Activated CD8-positive, alpha-beta memory T cell treated with anti-CD3 and anti-CD28 coated beads, Interleukin-2, amount 10 ng/mL, durations not matched to agents 7 days and 5 days (primary cell): ENCODE measurements around the gene SH3BP5. TPM values are rescaled to one million over a fixed set of nuclear protein-coding genes. Genes with fewer than 3 reads are reported as not detected.

ENCODE experiments used
- ATAC-seq: fragments of 150-1000 bp; cut with Tn5 transposase; one replicate; pipeline ENCODE4 v1.10.0; 2021; ENCODE audit warnings: moderate library complexity
- CTCF ChIA-PET: fragments of 350-600 bp; sonication (Branson Sonifier 250); formaldehyde crosslinking; loops from one replicate; lab custom pipeline; 2021; ENCODE audit warnings: antibody characterized with exemption; lab: Charles Lee
- DNase-seq: peaks from one replicate; pipeline ENCODE4 v3.0.0-alpha.2; 2020
- H3K27ac Mint-ChIP-seq: one replicate; pipeline ENCODE4 v1.8.0; 2021; ENCODE audit warnings: mild to moderate bottlenecking, mixed read lengths
- H3K27me3 Mint-ChIP-seq: one replicate; pipeline ENCODE4 v1.8.0; 2021; ENCODE audit warnings: mixed read lengths
- H3K36me3 Mint-ChIP-seq: one replicate; pipeline ENCODE4 v1.8.0; 2021; ENCODE audit warnings: mild to moderate bottlenecking, mixed read lengths
- H3K4me1 Mint-ChIP-seq: one replicate; pipeline ENCODE4 v1.8.0; 2021; ENCODE audit warnings: mixed read lengths
- H3K4me3 Mint-ChIP-seq: one replicate; pipeline ENCODE4 v1.8.0; 2021; ENCODE audit warnings: mild to moderate bottlenecking, moderate library complexity, mixed read lengths
- H3K9me3 Mint-ChIP-seq: one replicate; pipeline ENCODE4 v1.8.0; 2022; ENCODE audit warnings: low read depth, mixed read lengths
- total RNA-seq, 2 experiments: library from RNA; stranded (reverse); gene quantifications; one replicate each; pipeline ENCODE4 v1.2.3, GENCODE V29; 2021

The SH3BP5 gene
- total RNA-seq, 2 experiments from 2014 or later, result 19.4 to 30.3 TPM

GRCh38 chr3:15345066-15345607, 12.8 kb upstream of the SH3BP5 start:
- Mint-ChIP-seq H3K27ac (no peak overlapping the region), H3K27me3 (peaks cover 12% of the 10 kb centered on the region), H3K36me3 (peaks cover 10% of the 10 kb centered on the region), H3K9me3 (peaks cover 2% of the 10 kb centered on the region), H3K4me3 (no peak overlapping the region), H3K4me1 (peaks cover 29% of the 10 kb centered on the region)
- ATAC-seq (no peak), DNase-seq (no peak)
- CTCF ChIA-PET, result interaction anchor here (0.7 to 1.9 kb wide), 3 partner anchors 13 to 103 kb away, joined by 3 to 12 read pairs (median 3); partner anchors contain the start of gene SH3BP5

- Mint-ChIP-seq H3K4me1 (peaks cover 32% of the 10 kb centered on the region), H3K27ac (no peak overlapping the region), H3K36me3 (peaks cover 5% of the 10 kb centered on the region), H3K27me3 (peaks cover 12% of the 10 kb centered on the region), H3K4me3 (no peak overlapping the region), H3K9me3 (no peaks in the 10 kb centered on the region)
- DNase-seq, result no peak
- CTCF ChIA-PET, result interaction anchor here (0.8 to 2.1 kb wide), 5 partner anchors 8 to 75 kb away, joined by 3 to 11 read pairs (median 4); partner anchors contain the start of gene SH3BP5
- no peak for ATAC-seq
These were observed 10.6 kb upstream of the SH3BP5 start for GRCh38 chr3:15342945-15343344.

GRCh38 chr3:15342246-15342645, 9.9 kb upstream of the SH3BP5 start:
- no peak for DNase-seq
- H3K27ac Mint-ChIP-seq, result no peak overlapping the region
- peaks cover 12% of the 10 kb centered on the region for H3K27me3 Mint-ChIP-seq
- H3K4me1 Mint-ChIP-seq, result peaks cover 25% of the 10 kb centered on the region
- H3K9me3 Mint-ChIP-seq, result no peaks in the 10 kb centered on the region
- ATAC-seq, result no peak
- CTCF ChIA-PET, result interaction anchor here (0.8 to 2.1 kb wide), 5 partner anchors 8 to 74 kb away, joined by 3 to 11 read pairs (median 4); partner anchors contain the start of gene SH3BP5
- H3K4me3 Mint-ChIP-seq, result no peak overlapping the region
- peaks cover 3% of the 10 kb centered on the region for H3K36me3 Mint-ChIP-seq

- H3K36me3 Mint-ChIP-seq, result no peaks in the 10 kb centered on the region
- CTCF ChIA-PET, result interaction anchor here (1.8 to 2.1 kb wide), 2 partner anchors 8 to 73 kb away, joined by 8 to 11 read pairs; partner anchors contain the start of gene SH3BP5
These were observed 8.8 kb upstream of the SH3BP5 start for GRCh38 chr3:15341030-15341726.

GRCh38 chr3:15339786-15340215, 7.4 kb upstream of the SH3BP5 start:
- Mint-ChIP-seq H3K4me3 (no peak overlapping the region), H3K9me3 (no peaks in the 10 kb centered on the region), H3K36me3 (no peaks in the 10 kb centered on the region), H3K27ac (no peak overlapping the region), H3K27me3 (peaks cover 12% of the 10 kb centered on the region), H3K4me1 (peaks cover 9% of the 10 kb centered on the region)
- DNase-seq (no peak), ATAC-seq (no peak)
- CTCF ChIA-PET, result no interaction called here

More at GRCh38 chr3:15341030-15341726, 8.8 kb upstream of the SH3BP5 start:
- Mint-ChIP-seq H3K27ac (no peak overlapping the region), H3K4me1 (peaks cover 16% of the 10 kb centered on the region), H3K27me3 (peaks cover 12% of the 10 kb centered on the region), H3K4me3 (no peak overlapping the region), H3K9me3 (no peaks in the 10 kb centered on the region)
- ATAC-seq (no peak), DNase-seq (no peak)

- Mint-ChIP-seq H3K27me3 (peaks cover 9% of the 10 kb centered on the region), H3K4me1 (peaks cover 9% of the 10 kb centered on the region), H3K27ac (no peak overlapping the region), H3K4me3 (no peak overlapping the region), H3K9me3 (no peaks in the 10 kb centered on the region), H3K36me3 (no peaks in the 10 kb centered on the region)
- CTCF ChIA-PET, result no interaction called here
- ATAC-seq, result no peak
- DNase-seq, result no peak
These were observed 6.6 kb upstream of the SH3BP5 start for GRCh38 chr3:15339001-15339400.

GRCh38 chr3:15337963-15338362, 5.6 kb upstream of the SH3BP5 start:
- peaks cover 6% of the 10 kb centered on the region for H3K27me3 Mint-ChIP-seq
- H3K27ac Mint-ChIP-seq, result no peak overlapping the region
- ATAC-seq (no peak), DNase-seq (no peak)
- no peak overlapping the region for H3K4me3 Mint-ChIP-seq
- H3K36me3 Mint-ChIP-seq, result no peaks in the 10 kb centered on the region
- CTCF ChIA-PET, result no interaction called here
- peaks cover 18% of the 10 kb centered on the region for H3K4me1 Mint-ChIP-seq
- no peaks in the 10 kb centered on the region for H3K9me3 Mint-ChIP-seq

- ATAC-seq, result no peak
- H3K4me1 Mint-ChIP-seq, result peaks cover 28% of the 10 kb centered on the region
- H3K36me3 Mint-ChIP-seq, result peaks cover 2% of the 10 kb centered on the region
- H3K9me3 Mint-ChIP-seq, result no peaks in the 10 kb centered on the region
- CTCF ChIA-PET, result interaction anchor here (1.4 to 1.7 kb wide), 2 partner anchors 59 to 68 kb away, joined by 3 to 9 read pairs; no protein-coding TSS in a partner anchor
- no peaks in the 10 kb centered on the region for H3K27me3 Mint-ChIP-seq
- H3K27ac Mint-ChIP-seq, result no peak overlapping the region
- no peak for DNase-seq
- no peak overlapping the region for H3K4me3 Mint-ChIP-seq
These were observed 3.7 kb upstream of the SH3BP5 start for GRCh38 chr3:15336057-15336456.

GRCh38 chr3:15333956-15334263, 1.5 kb upstream of the SH3BP5 start:
- peaks cover 43% of the 10 kb centered on the region for H3K4me1 Mint-ChIP-seq
- no peak overlapping the region for H3K27ac Mint-ChIP-seq
- H3K27me3 Mint-ChIP-seq, result no peaks in the 10 kb centered on the region
- H3K9me3 Mint-ChIP-seq, result no peaks in the 10 kb centered on the region
- H3K4me3 Mint-ChIP-seq, result no peak overlapping the region
- DNase-seq, result no peak
- CTCF ChIA-PET, result interaction anchor here (0.6 to 3.7 kb wide), 15 partner anchors 9 to 130 kb away, joined by 3 to 108 read pairs (median 8); partner anchors contain the start of gene CAPN7
- ATAC-seq, result no peak
- peaks cover 16% of the 10 kb centered on the region for H3K36me3 Mint-ChIP-seq

GRCh38 chr3:15333099-15333955, 941 bp upstream of the SH3BP5 start:
- DNase-seq (no peak), ATAC-seq (no peak)
- Mint-ChIP-seq H3K27ac (peak overlapping the region; percentile 77), H3K9me3 (no peaks in the 10 kb centered on the region), H3K27me3 (no peaks in the 10 kb centered on the region), H3K4me1 (peaks cover 43% of the 10 kb centered on the region), H3K36me3 (peaks cover 20% of the 10 kb centered on the region), H3K4me3 (peak overlapping the region; percentile 35)
- CTCF ChIA-PET, result interaction anchor here (0.6 to 3.7 kb wide), 32 partner anchors 9 to 186 kb away, joined by 3 to 108 read pairs (median 8); partner anchors contain the start of gene CAPN7

GRCh38 chr3:15331606-15332404, 581 bp downstream of the SH3BP5 start:
- Mint-ChIP-seq H3K4me1 (peaks cover 55% of the 10 kb centered on the region), H3K27me3 (no peaks in the 10 kb centered on the region), H3K4me3 (peak overlapping the region; percentile 83), H3K36me3 (peaks cover 26% of the 10 kb centered on the region), H3K9me3 (no peaks in the 10 kb centered on the region), H3K27ac (peak overlapping the region; percentile 30)
- peak; percentile 53 for DNase-seq
- CTCF ChIA-PET, result interaction anchor here (0.6 to 3.7 kb wide), 40 partner anchors 8 to 680 kb away, joined by 3 to 108 read pairs (median 7); partner anchors contain the start of genes CAPN7 and CCDC174
- peak; percentile 62 for ATAC-seq

GRCh38 chr3:15331072-15331605, 1.2 kb downstream of the SH3BP5 start:
- no peaks in the 10 kb centered on the region for H3K9me3 Mint-ChIP-seq
- H3K27me3 Mint-ChIP-seq, result no peaks in the 10 kb centered on the region
- H3K36me3 Mint-ChIP-seq, result peaks cover 26% of the 10 kb centered on the region
- CTCF ChIA-PET, result interaction anchor here (0.8 to 3.5 kb wide), 15 partner anchors 11 to 128 kb away, joined by 3 to 24 read pairs (median 5); no protein-coding TSS in a partner anchor
- no peak for DNase-seq
- peak overlapping the region; percentile 83 for H3K4me3 Mint-ChIP-seq
- ATAC-seq, result no peak
- H3K4me1 Mint-ChIP-seq, result peaks cover 58% of the 10 kb centered on the region
- H3K27ac Mint-ChIP-seq, result no peak overlapping the region
